GM23248 (cell line): ENCODE results near the gene ISYNA1.

ENCODE experiments used
- EZH2 ChIP-seq: fragments of 200-600 bp; sonication (generic); IDR thresholded peaks from 2 replicates; pipeline ENCODE4 v1.6.1; 2018; ENCODE audit warnings: antibody characterized with exemption, mild to moderate bottlenecking; ENCODE audit not compliant: insufficient read depth, poor library complexity, severe bottlenecking
- EZH2phosphoT487 ChIP-seq: fragments of 200-600 bp; sonication (generic); IDR thresholded peaks from 2 replicates; pipeline ENCODE4 v1.6.1; 2018; ENCODE audit warnings: antibody characterized with exemption, moderate library complexity, mild to moderate bottlenecking, low read depth; ENCODE audit not compliant: insufficient read depth

DNA sequence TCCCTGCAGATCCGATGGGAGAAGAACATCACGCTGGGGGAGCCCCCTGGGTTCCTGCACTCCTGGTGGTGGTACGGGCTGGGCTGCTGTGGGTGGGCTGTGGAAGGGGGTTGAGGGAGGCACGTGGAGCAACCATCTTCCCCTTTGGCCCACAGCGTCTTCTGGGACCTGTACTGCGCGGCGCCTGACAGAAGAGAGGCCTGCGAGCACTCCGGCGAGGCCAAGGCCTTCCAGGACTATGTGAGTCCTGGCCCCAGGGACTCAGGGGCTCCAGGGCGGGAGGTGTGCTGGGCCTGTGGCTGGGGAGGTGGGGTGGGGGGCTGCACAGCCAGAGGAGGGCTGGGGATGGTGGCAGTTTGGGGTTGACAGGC, 10.2 kb downstream of the ISYNA1 start:
- no peak for TF ChIP-seq EZH2
- TF ChIP-seq EZH2phosphoT487, result no peak
